H9 (cell line): ENCODE results near the gene PLEKHA7. TPM values are rescaled to one million over a fixed set of nuclear protein-coding genes. Genes with fewer than 3 reads are reported as not detected.

Source experiments
- DNase-seq: peaks from one replicate; pipeline ENCODE4 v3.0.0-alpha.2; 2017
- H2AFZ ChIP-seq: one replicate; pipeline ENCODE4 v1.6.1; 2013; ENCODE audit warnings: mild to moderate bottlenecking, low read length, control low read depth, moderate library complexity
- H2AK5ac ChIP-seq: 2 replicates; pipeline ENCODE4 v1.6.1; 2013; ENCODE audit warnings: low read length, control low read depth, mixed read lengths; ENCODE audit not compliant: insufficient read length
- H2BK120ac ChIP-seq: one replicate; pipeline ENCODE4 v1.6.1; 2013; ENCODE audit warnings: low read depth, mild to moderate bottlenecking, low read length, control low read depth, inconsistent platforms; ENCODE audit not compliant: poor library complexity, severe bottlenecking
- H2BK12ac ChIP-seq: 2 replicates; pipeline ENCODE4 v1.6.1; 2013; ENCODE audit warnings: low read length, control low read depth, mixed read lengths, low read depth; ENCODE audit not compliant: insufficient read length
- H2BK15ac ChIP-seq: 2 replicates; pipeline ENCODE4 v1.6.1; 2013; ENCODE audit warnings: low read depth, low read length, control low read depth
- H2BK20ac ChIP-seq: one replicate; pipeline ENCODE4 v1.6.1; 2013; ENCODE audit warnings: low read depth, mild to moderate bottlenecking, low read length, control low read depth, inconsistent platforms; ENCODE audit not compliant: poor library complexity, severe bottlenecking
- H2BK5ac ChIP-seq: 2 replicates; pipeline ENCODE4 v1.6.1; 2013; ENCODE audit warnings: low read length, control low read depth, mixed read lengths; ENCODE audit not compliant: insufficient read length
- H3K14ac ChIP-seq: 2 replicates; pipeline ENCODE4 v1.6.1; 2013; ENCODE audit warnings: low read length, control low read depth; ENCODE audit not compliant: insufficient read depth
- H3K18ac ChIP-seq: 2 replicates; pipeline ENCODE4 v1.6.1; 2013; ENCODE audit warnings: low read depth, mild to moderate bottlenecking, mixed read lengths, low read length, control low read depth; ENCODE audit not compliant: insufficient read length
- H3K23ac ChIP-seq: 2 replicates; pipeline ENCODE4 v1.6.1; 2013; ENCODE audit warnings: low read length, control low read depth, mixed read lengths, low read depth; ENCODE audit not compliant: insufficient read length
- H3K23me2 ChIP-seq: 2 replicates; pipeline ENCODE4 v1.6.1; 2013; ENCODE audit warnings: low read depth, mild to moderate bottlenecking, mixed read lengths, low read length, control low read depth; ENCODE audit not compliant: insufficient read length, poor library complexity, severe bottlenecking
- H3K27ac ChIP-seq: 2 replicates; pipeline ENCODE4 v1.5.1; 2013; ENCODE audit warnings: low read length, control low read depth, mixed read lengths, low read depth; ENCODE audit not compliant: insufficient read length
- H3K27me3 ChIP-seq: 2 replicates; pipeline ENCODE4 v1.6.1; 2013; ENCODE audit warnings: low read length, control low read depth, inconsistent platforms; ENCODE audit not compliant: insufficient read depth
- H3K4ac ChIP-seq: 2 replicates; pipeline ENCODE4 v1.6.1; 2013; ENCODE audit warnings: low read depth, mild to moderate bottlenecking, control low read depth, inconsistent platforms, low read length, moderate library complexity
- H3K4me1 ChIP-seq: 2 replicates; pipeline ENCODE4 v1.6.1; 2013; ENCODE audit warnings: low read length, control low read depth, inconsistent platforms; ENCODE audit not compliant: insufficient read depth
- H3K4me2 ChIP-seq: 2 replicates; pipeline ENCODE4 v1.6.1; 2013; ENCODE audit warnings: low read length, control low read depth, mixed read lengths; ENCODE audit not compliant: insufficient read length, insufficient read depth
- H3K56ac ChIP-seq: 2 replicates; pipeline ENCODE4 v1.6.1; 2013; ENCODE audit warnings: low read depth, mild to moderate bottlenecking, mixed read lengths, low read length, control low read depth; ENCODE audit not compliant: insufficient read length
- H3K79me1 ChIP-seq: 2 replicates; pipeline ENCODE4 v1.6.1; 2013; ENCODE audit warnings: low read depth, mild to moderate bottlenecking, moderate library complexity, low read length, control low read depth, inconsistent platforms; ENCODE audit not compliant: insufficient read depth, poor library complexity, severe bottlenecking
- H3K79me2 ChIP-seq: 2 replicates; pipeline ENCODE4 v1.6.1; 2013; ENCODE audit warnings: low read length, control low read depth, inconsistent platforms; ENCODE audit not compliant: insufficient read depth
- H3K9ac ChIP-seq: 2 replicates; pipeline ENCODE4 v1.6.1; 2013; ENCODE audit warnings: low read length, control low read depth, mixed read lengths; ENCODE audit not compliant: insufficient read length; ENCODE audit errors: extremely low read depth
- H3K9me3 ChIP-seq: one replicate; pipeline ENCODE4 v1.6.1; 2013; ENCODE audit warnings: low read depth, low read length, inconsistent platforms; ENCODE audit not compliant: control insufficient read depth
- H3T11ph ChIP-seq: one replicate; pipeline ENCODE4 v1.6.1; 2013; ENCODE audit warnings: mild to moderate bottlenecking, low read length, control low read depth, inconsistent platforms
- H4K20me1 ChIP-seq: one replicate; pipeline ENCODE4 v1.6.1; 2013; ENCODE audit not compliant: control insufficient read depth, insufficient read length, insufficient read depth
- H4K5ac ChIP-seq: 2 replicates; pipeline ENCODE4 v1.6.1; 2013; ENCODE audit warnings: low read depth, mild to moderate bottlenecking, mixed read lengths, low read length, control low read depth; ENCODE audit not compliant: insufficient read length
- H4K8ac ChIP-seq: replicated peaks from 2 replicates; pipeline ENCODE4 v1.6.1; 2013; ENCODE audit warnings: low read length, control low read depth, mixed read lengths, low read depth; ENCODE audit not compliant: insufficient read length
- H4K91ac ChIP-seq: 2 replicates; pipeline ENCODE4 v1.6.1; 2013; ENCODE audit warnings: low read depth, mild to moderate bottlenecking, moderate library complexity, mixed read lengths, low read length, control low read depth; ENCODE audit not compliant: insufficient read length
- H3K27ac Mint-ChIP-seq, 3 experiments: 2 replicates in 2 of 3; 3 replicates in 1 of 3; pipeline ENCODE4 v1.8.0; 2020 to 2021; ENCODE audit warnings: mixed read lengths in 3 of 3, mild to moderate bottlenecking in 1 of 3, moderate library complexity in 1 of 3
- H3K27me3 Mint-ChIP-seq: 2 replicates; pipeline ENCODE4 v1.8.0; 2021; ENCODE audit warnings: low read depth, mild to moderate bottlenecking, moderate library complexity, mixed read lengths
- H3K36me3 Mint-ChIP-seq, 3 experiments: 2 replicates in 2 of 3; 3 replicates in 1 of 3; pipeline ENCODE4 v1.8.0; 2020 to 2021; ENCODE audit warnings: low read depth in 3 of 3, mixed read lengths in 3 of 3; ENCODE audit not compliant: insufficient read depth in 1 of 3
- H3K4me1 Mint-ChIP-seq, 2 experiments: 2 replicates each; pipeline ENCODE4 v1.8.0; 2020; ENCODE audit warnings: mixed read lengths in 2 of 2
- H3K4me3 Mint-ChIP-seq, 2 experiments: 2 replicates in 1 of 2; 3 replicates in 1 of 2; pipeline ENCODE4 v1.8.0; 2020 to 2021; ENCODE audit warnings: mild to moderate bottlenecking in 2 of 2, mixed read lengths in 2 of 2, moderate library complexity in 1 of 2
- H3K9me3 Mint-ChIP-seq, 2 experiments: 2 replicates in 1 of 2; 3 replicates in 1 of 2; pipeline ENCODE4 v1.8.0; 2020; ENCODE audit warnings: mild to moderate bottlenecking in 2 of 2, mixed read lengths in 2 of 2, moderate library complexity in 1 of 2
- CTCF ChIP-seq: fragments of 200-600 bp; sonication (generic); conservative IDR thresholded peaks from 3 replicates; pipeline ENCODE4 v1.8.0; 2021; ENCODE audit warnings: antibody characterized with exemption, mild to moderate bottlenecking
- WGBS: extraction: QIAGEN DNeasy Blood & Tissue Kit; methylation state at CpG from one replicate; pipeline ENCODE4 v1.1.7; 2013; ENCODE audit warnings: missing lambda C conversion rate, low lambda C conversion rate, mixed read lengths; ENCODE audit not compliant: insufficient read length; ENCODE audit errors: extremely low coverage; 5-methylcytosine and 5-hydroxymethylcytosine counted together
- total RNA-seq: library from RNA; stranded (reverse); gene quantifications from 2 replicates; pipeline ENCODE4 v1.2.1, GENCODE V29; 2021

Gene PLEKHA7
- total RNA-seq, 1 experiment from 2014 or later: 21.0 TPM

DNA sequence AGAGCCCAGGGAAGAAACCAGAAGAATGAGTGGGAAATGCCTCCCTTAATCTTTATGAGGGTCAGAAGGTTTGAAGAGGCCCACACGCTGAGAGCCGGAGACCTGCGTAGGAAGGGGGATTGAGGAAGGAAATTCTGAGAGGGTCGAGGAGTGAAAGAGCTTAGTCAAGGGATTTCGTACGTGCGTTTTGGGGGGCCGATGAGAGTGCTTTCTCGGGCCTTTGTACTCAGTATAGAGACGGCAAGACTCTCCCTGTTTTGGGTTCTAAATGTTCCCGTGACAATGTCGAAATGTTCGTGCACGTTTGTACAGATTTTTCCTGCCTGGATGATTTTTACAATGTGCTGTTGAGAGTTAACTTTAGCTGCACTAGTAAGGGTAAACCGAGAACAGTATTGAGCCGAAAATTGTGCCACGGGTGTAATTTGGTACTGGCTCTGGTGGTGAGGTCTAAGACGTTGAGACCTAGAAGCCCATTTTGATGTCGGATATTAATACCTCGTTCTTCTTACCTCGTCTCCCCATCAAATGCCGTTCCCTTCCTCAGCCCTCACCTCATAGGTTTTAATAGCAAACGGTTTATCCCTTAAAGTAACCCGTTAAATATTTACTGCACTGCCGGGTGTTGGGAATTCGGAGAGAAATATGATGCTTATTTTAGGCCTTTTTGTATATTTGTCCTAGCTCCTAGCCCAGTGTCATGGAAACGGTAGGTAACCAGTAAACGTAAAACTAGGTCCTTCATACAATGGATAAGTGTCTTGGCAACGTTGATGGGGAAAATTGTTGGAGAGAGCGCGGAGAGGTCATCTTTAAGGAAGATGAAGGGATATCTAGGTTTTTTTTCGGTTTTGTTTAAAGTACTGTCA, 275.0 kb downstream of the PLEKHA7 start:
- peak overlapping the region; percentile 3; the same call in 1 of the 2 replicates for H3K4ac ChIP-seq
- H3K23ac ChIP-seq: no peak overlapping the region
- Mint-ChIP-seq H3K4me3 (no peak overlapping the region), H3K27ac (no peak overlapping the region), H3K27me3 (no peaks in the 10 kb centered on the region), H3K4me1 (peaks cover 17 to 18% of the 10 kb centered on the region in 2 experiments), H3K9me3 (peaks cover 2 to 4% of the 10 kb centered on the region in 2 experiments; a peak in 3 of 5 replicates), H3K36me3 (peaks cover 13 to 16% (median 15%) of the 10 kb centered on the region in 3 experiments; a peak in 6 of 7 replicates)
- H3K23me2 ChIP-seq: peaks cover 5% of the 10 kb centered on the region
- TF ChIP-seq CTCF: no peak
- peak overlapping the region; percentile 41 for H4K91ac ChIP-seq
- H3T11ph ChIP-seq: no peak overlapping the region
- no peaks in the 10 kb centered on the region for H3K79me1 ChIP-seq
- no peak overlapping the region for H4K8ac ChIP-seq
- peak overlapping the region; percentile 85 for H3K4me2 ChIP-seq
- peak overlapping the region; percentile 96 for H3K9ac ChIP-seq
- no peak overlapping the region for H2BK12ac ChIP-seq
- WGBS: no CpG with 5 or more reads among the region's 32 CpGs
- no peak overlapping the region for H2BK20ac ChIP-seq
- DNase-seq: no peak
- H2BK120ac ChIP-seq: no peak overlapping the region
- H2AK5ac ChIP-seq: no peak overlapping the region
- H4K20me1 ChIP-seq: no peaks in the 10 kb centered on the region
- no peak overlapping the region for H3K27ac ChIP-seq
- peak overlapping the region; percentile 87 for H3K18ac ChIP-seq
- no peaks in the 10 kb centered on the region for H3K9me3 ChIP-seq
- no peak overlapping the region for H2AFZ ChIP-seq
- no peaks in the 10 kb centered on the region; the same call in 1 of the 2 replicates for H3K4me1 ChIP-seq
- peak overlapping the region; percentile 17 for H2BK5ac ChIP-seq
- peak overlapping the region; percentile 99 for H3K56ac ChIP-seq
- peak overlapping the region; percentile 96 for H3K14ac ChIP-seq
- no peak overlapping the region for H2BK15ac ChIP-seq
- H3K79me2 ChIP-seq: peaks cover 26% of the 10 kb centered on the region
- H3K27me3 ChIP-seq: no peaks in the 10 kb centered on the region
- H4K5ac ChIP-seq: no peak overlapping the region
